ENCODE measurements around the gene ZSWIM6. TPM values are rescaled to one million over a fixed set of nuclear protein-coding genes. Genes with fewer than 3 reads are reported as not detected.

ZSWIM6 gene
- polyA plus RNA-seq, 1 donor = 34.3 TPM

- DNase-seq = no peak
Observed at GRCh38 chr5:61362796-61363368, 30.8 kb downstream of the ZSWIM6 start.

GRCh38 chr5:61363401-61364114 is 31.5 kb downstream of the ZSWIM6 start:
- DNase-seq = no peak

- no peak for DNase-seq
Observed at GRCh38 chr5:61366497-61367240, 34.6 kb downstream of the ZSWIM6 start.

DNA sequence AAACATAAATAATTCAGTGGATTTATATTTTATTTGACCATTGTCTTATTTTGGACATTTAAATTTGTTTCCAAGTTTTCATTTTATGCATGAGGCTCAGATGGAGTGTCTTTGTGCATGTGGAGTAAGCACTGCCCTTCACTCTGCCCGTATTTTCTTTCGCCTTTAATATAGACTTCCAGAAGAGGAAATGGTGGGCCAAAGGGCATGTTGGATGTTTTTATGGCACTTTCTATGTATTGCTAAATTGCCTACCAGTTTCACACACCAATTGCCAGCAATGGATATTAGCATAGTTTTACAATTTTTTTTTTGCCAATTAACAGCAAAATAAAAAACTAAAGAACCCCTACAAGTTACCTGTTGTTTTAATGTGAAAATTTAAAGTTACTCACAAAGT is 38.4 kb downstream of the ZSWIM6 start:
- DNase-seq = no peak

GRCh38 chr5:61371474-61371873 is 39.4 kb downstream of the ZSWIM6 start:
- DNase-seq = no peak

DNA sequence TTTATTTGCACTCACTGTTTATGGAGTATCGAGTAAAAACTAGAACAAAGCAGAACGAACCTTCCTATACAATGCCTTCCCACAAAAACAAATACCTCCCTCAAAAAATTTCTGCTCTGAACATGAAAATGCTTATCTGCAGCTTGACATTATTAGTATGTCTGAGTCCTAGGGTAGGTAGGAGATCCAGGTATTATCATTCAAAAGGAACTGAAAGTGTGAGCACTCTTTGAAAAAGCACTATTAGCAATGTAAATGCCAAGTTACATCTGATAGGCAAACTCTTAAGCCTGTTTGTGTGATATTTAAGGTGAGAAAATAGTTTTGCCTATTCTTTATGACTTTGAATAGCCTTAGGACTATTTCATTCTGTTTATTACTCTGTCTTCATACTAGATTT is 47.6 kb downstream of the ZSWIM6 start:
- DNase-seq = no peak

- DNase-seq = no peak
Observed at GRCh38 chr5:61381968-61382367, 49.9 kb downstream of the ZSWIM6 start.

GRCh38 chr5:61385627-61386026 is 53.6 kb downstream of the ZSWIM6 start:
- DNase-seq = no peak

GRCh38 chr5:61386045-61386800 is 54.2 kb downstream of the ZSWIM6 start:
- no peak for DNase-seq

- no peak for DNase-seq
Observed at GRCh38 chr5:61389609-61390008, 57.6 kb downstream of the ZSWIM6 start.

DNA sequence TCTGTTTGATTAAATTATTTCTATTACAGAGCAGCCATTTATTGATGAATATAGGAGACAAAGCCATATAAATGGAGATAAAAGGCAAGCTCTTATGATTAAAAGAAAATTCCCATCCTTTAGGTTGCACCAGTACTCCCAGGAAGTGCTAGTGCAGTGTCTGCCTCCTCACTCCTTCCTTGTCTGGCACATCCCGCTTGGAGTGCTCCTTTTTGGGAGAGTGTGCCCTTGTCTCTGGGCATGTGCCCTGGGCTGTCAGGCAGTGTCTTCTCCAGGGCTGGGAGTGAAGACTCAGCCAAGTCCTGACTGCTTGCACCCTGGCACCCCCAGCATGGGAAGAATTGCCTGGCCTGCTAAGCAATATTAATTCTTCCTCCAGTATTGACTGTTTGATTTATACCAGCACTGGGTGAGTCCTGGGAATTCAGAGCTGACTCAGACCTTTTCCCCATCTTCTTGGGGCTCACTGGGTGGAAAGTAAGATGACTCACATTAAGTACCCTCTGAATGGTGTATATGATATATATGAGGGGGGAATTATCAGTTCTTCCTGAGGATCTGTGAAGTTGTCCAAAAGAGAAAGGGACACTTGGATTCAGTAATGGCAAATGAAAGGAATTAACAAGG is 62.1 kb downstream of the ZSWIM6 start:
- DNase-seq = no peak

DNA sequence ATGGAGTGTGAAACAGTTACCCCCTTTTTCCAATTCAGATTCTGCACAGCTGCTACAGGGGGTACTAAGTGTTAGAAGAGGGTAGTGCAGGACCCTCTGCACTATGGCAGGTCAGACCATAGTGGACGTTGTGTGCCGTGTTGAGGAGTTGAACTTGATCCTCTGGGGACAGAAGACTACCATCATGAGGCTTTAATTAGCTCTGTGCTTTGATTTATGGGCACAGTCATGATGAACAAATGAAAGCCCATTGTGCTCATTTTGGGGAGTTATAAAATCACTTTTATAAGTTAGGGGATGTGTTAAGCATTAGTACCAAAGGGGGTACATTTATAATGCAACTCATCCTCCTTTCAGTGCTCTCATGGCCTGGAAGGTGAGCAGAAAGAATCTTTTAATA is 62.7 kb downstream of the ZSWIM6 start:
- no peak for DNase-seq

DNA sequence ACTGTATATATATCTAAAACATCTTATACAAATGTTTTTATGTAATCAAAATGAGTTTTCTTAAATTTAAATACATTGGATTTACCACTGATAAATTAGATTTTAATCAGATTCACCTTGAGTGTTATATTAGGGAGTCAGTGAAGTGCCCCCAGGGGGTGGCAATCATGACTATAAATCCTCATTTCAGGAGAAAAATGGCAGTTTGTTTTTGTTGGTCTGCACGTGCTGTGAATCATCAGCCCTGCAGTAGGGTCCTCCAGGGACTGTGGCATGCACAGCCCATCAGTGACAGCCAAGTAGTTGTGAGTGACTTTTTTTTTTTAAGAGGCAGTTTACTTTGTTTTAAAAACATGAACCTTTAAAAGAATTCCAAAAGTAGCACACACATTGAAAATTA is 65.2 kb downstream of the ZSWIM6 start:
- DNase-seq = no peak

GRCh38 chr5:61397937-61398336 is 65.9 kb downstream of the ZSWIM6 start:
- no peak for DNase-seq

DNA sequence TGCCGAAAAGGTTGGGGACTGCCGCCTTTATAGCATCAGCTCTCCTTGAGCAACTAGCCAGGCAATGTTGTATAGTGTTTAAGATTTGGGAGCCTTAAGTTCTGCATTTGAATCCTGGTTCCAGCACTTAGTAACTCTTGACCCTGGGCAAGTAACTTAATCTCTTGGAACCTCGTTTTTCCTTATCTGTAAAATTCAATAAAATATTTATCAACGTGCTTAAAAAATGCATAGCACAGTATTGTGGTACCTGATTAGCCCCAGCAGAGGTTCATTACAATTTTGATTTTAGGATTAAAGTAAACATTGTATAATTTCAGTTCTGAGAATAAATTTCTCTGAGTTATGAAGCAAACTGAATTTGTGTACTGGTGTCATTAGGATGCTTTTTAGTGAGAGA is 66.4 kb downstream of the ZSWIM6 start:
- no peak for DNase-seq

DNA sequence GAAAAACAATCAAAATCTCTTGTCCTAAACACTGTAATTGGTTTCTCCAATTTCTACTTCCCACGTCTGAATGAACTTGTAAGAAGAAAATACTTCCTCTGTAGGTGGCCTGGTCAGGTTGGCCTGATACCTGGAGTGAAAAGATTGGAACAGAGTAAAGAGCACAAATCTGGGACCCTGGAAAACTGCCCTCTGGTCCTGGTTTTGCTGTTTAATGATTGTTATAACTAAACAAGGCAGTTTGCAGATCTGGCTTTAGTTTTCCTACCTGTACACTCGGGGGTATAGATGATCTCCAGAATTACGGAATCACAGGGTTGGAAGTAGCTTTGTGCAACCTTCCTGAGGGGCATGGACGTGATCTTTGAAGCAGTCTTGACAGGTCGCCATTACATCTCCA is 67.6 kb downstream of the ZSWIM6 start:
- DNase-seq = no peak

DNA sequence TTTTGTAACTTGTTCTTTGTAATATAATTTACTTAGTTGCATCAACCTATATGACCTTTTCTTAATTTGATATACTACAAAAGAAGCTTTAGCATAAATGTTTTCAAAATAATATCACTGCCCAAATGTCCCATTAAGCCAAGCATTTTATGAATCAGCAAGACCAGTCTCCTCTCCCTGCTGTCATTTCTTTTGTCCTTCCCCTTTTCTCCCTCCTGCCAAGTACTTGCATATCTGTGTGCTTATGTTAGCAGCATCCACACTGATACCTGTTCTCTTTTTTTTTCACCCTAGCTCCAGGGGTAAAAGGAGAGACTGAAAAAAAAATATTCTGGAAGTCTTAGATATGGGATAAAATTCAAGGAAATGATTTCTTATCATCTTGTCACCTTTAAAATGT is 69.7 kb downstream of the ZSWIM6 start:
- DNase-seq = no peak

GRCh38 chr5:61402244-61402823 is 70.3 kb downstream of the ZSWIM6 start:
- DNase-seq = no peak

DNA sequence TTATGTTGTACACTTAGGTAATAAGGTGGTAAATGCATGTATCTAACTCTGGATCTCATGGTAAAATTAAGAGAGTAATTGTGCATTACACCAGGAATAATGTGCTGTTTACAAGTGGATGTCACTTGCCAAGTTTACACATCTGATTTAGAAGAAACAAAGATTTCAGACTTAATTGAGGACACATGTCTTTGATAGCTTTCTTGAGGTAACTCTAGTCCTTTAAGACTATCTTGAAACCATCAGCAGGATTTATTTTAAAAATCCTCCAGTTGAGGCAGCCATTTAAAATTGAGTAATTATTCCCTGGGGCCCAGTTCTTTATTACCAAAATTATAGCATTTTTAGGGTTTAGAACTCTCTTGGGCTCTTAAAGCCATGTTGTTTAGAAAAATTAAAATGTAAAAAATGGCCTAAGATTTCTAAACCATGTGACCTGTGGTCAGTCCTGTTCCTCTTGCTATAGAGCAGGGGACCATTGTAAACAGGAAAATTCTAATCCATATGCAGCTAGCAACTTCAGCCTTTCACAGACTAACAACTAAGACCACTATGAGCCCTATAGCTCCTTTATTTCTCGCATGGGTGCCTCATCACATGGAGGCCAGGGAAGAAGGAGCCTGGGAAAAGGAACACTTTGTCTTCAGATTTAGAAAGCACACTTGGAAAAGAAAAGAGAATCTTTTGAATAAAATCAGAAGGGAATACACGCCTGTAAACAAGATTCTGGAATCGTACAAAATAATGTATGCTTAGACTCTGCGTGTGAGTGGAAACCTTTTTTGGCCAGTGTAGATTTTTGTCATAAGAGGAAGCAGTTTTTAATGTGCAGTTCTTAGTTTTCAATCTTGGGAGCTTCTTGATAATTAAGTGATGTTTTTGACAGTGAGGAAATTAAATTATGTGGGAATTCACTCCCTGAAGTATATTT is 71.2 kb downstream of the ZSWIM6 start:
- DNase-seq = no peak

DNA sequence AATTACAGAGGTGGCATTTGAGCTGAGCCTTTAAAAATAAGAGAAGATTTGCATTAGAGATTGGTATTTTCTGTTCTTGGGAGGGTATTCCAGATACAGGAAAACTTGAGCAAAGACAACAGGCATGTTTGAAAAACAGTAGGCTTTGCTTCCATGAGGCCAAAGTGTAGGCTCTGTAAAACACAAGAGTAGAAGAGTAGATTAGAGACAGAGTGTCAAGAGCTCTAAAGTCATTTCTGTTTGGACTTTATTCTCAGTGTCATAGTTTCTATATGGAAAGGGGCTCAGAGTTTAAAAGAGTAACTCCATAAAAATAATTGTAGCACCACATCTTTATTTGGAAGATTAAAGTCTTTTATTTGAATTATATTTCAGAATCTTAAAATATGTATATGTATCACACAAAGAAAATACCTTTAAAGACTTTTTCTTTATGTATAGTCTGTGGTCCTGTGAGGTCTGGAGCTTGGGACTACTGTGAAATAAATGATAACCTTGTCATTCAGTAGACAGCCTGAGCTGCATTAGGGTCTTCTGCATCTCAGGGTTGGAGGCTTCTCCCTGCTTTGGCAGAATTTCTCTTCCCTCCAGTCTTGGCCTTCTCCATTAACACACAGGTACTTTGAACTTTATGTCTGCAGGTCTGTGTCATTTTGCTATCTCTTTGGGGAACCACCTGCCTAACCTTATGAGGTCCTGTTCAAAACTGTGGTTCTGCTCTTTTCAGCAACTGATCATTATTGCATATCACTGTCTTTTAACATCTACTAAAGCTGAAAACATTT is 73.6 kb downstream of the ZSWIM6 start:
- no peak for DNase-seq
